Measurements from ENCODE around the gene ANKS6. TPM values are rescaled to one million over a fixed set of nuclear protein-coding genes. Genes with fewer than 3 reads are reported as not detected.

ANKS6 gene
- total RNA-seq, 1 experiment from 2014 or later, result 46.3 TPM

- H4K8ac ChIP-seq (replicated peaks; ENCODE audit: insufficient read length, low read depth, low read length), result no peak overlapping the region
- H3K4me2 ChIP-seq (ENCODE audit: insufficient read depth, insufficient read length, low read length), result no peak overlapping the region
- no peak overlapping the region for H2BK5ac ChIP-seq (ENCODE audit: insufficient read length, low read length)
- H3K4ac ChIP-seq (ENCODE audit: low read depth, low read length), result no peak overlapping the region
- no peaks in the 10 kb centered on the region for H3K9me3 ChIP-seq (ENCODE audit: control insufficient read depth, low read depth, low read length)
- Mint-ChIP-seq H3K36me3 (ENCODE audit: insufficient read depth in 1 of 3, low read depth in 3 of 3) (peaks cover 0 to 8% (median 0%) of the 10 kb centered on the region in 3 experiments; a peak in 1 of 7 replicates), H3K9me3 (no peaks in the 10 kb centered on the region), H3K27me3 (ENCODE audit: low read depth) (peaks cover 27% of the 10 kb centered on the region), H3K4me3 (no peak overlapping the region; a peak in 2 of 5 replicates), H3K4me1 (peaks cover 47 to 60% of the 10 kb centered on the region in 2 experiments), H3K27ac (no peak overlapping the region)
- H2BK15ac ChIP-seq (ENCODE audit: low read depth, low read length), result no peak overlapping the region
- H4K20me1 ChIP-seq (ENCODE audit: control insufficient read depth, insufficient read depth, insufficient read length), result no peaks in the 10 kb centered on the region
- no peak overlapping the region for H3K9ac ChIP-seq (ENCODE audit: extremely low read depth, insufficient read length, low read length)
- no peak overlapping the region for H4K5ac ChIP-seq (ENCODE audit: insufficient read length, low read depth, low read length)
- no peak overlapping the region for H2BK120ac ChIP-seq (ENCODE audit: low read depth, low read length, poor library complexity, severe bottlenecking)
- no peak overlapping the region for H3K14ac ChIP-seq (ENCODE audit: insufficient read depth, low read length)
- H3T11ph ChIP-seq (ENCODE audit: low read length), result no peak overlapping the region
- no peak overlapping the region for H3K18ac ChIP-seq (ENCODE audit: insufficient read length, low read depth, low read length)
- no peak overlapping the region for H2AFZ ChIP-seq (ENCODE audit: low read length)
- TF ChIP-seq, protein P1, sequence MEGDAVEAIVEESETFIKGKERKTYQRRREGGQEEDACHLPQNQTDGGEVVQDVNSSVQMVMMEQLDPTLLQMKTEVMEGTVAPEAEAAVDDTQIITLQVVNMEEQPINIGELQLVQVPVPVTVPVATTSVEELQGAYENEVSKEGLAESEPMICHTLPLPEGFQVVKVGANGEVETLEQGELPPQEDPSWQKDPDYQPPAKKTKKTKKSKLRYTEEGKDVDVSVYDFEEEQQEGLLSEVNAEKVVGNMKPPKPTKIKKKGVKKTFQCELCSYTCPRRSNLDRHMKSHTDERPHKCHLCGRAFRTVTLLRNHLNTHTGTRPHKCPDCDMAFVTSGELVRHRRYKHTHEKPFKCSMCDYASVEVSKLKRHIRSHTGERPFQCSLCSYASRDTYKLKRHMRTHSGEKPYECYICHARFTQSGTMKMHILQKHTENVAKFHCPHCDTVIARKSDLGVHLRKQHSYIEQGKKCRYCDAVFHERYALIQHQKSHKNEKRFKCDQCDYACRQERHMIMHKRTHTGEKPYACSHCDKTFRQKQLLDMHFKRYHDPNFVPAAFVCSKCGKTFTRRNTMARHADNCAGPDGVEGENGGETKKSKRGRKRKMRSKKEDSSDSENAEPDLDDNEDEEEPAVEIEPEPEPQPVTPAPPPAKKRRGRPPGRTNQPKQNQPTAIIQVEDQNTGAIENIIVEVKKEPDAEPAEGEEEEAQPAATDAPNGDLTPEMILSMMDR (conservative IDR thresholded peaks at IDR 0.05), result no peak
- no peak overlapping the region for H3K23ac ChIP-seq (ENCODE audit: insufficient read length, low read depth, low read length)
- peaks cover 8% of the 10 kb centered on the region for H3K23me2 ChIP-seq (ENCODE audit: insufficient read length, low read depth, low read length, poor library complexity, severe bottlenecking)
- no peak for DNase-seq
- no peak overlapping the region for H2BK12ac ChIP-seq (ENCODE audit: insufficient read length, low read depth, low read length)
- H3K4me1 ChIP-seq (ENCODE audit: insufficient read depth, low read length), result no peaks in the 10 kb centered on the region; the same call in 1 of the 2 replicates
- H2AK5ac ChIP-seq (ENCODE audit: insufficient read length, low read length), result no peak overlapping the region
- 100% methylated on average over 2 of the region's 8 CpGs for WGBS (ENCODE audit: extremely low coverage, insufficient read length, low lambda C conversion rate)
- no peak overlapping the region for H2BK20ac ChIP-seq (ENCODE audit: low read depth, low read length, poor library complexity, severe bottlenecking)
- H3K79me1 ChIP-seq (ENCODE audit: insufficient read depth, low read depth, low read length, poor library complexity, severe bottlenecking), result no peaks in the 10 kb centered on the region
- H3K27ac ChIP-seq (ENCODE audit: insufficient read length, low read depth, low read length), result no peak overlapping the region
- no peaks in the 10 kb centered on the region for H3K79me2 ChIP-seq (ENCODE audit: insufficient read depth, low read length)
- no peak overlapping the region for H3K56ac ChIP-seq (ENCODE audit: insufficient read length, low read depth, low read length)
- H3K27me3 ChIP-seq (ENCODE audit: insufficient read depth, low read length), result no peaks in the 10 kb centered on the region
- H4K91ac ChIP-seq (ENCODE audit: insufficient read length, low read depth, low read length), result no peak overlapping the region
Measured at GRCh38 chr9:98806394-98807035, 10.2 kb upstream of the ANKS6 start.
